BE2C (cell line): ENCODE measurements around the gene STIP1. TPM values are rescaled to one million over a fixed set of nuclear protein-coding genes. Genes with fewer than 3 reads are reported as not detected.

Experiments used
- DNase-seq: peaks from one replicate; pipeline ENCODE4 v3.0.0-alpha.2; 2020
- H3K27me3 ChIP-seq: fragments of 250-450 bp; sonication (Bioruptor Pico); 2 replicates; pipeline ENCODE4 v1.5.1; 2020; ENCODE audit warnings: mild to moderate bottlenecking
- H3K36me3 ChIP-seq: fragments of 250-450 bp; sonication (Bioruptor Pico); 2 replicates; pipeline ENCODE4 v1.5.1; 2020; ENCODE audit warnings: mild to moderate bottlenecking
- H3K4me1 ChIP-seq: fragments of 250-450 bp; sonication (Bioruptor Pico); 2 replicates; pipeline ENCODE4 v1.5.1; 2020
- H3K4me3 ChIP-seq: 2 replicates; pipeline ENCODE4 v1.5.1; 2011; ENCODE audit warnings: low read depth, low read length
- H3K9me3 ChIP-seq: fragments of 250-450 bp; sonication (Bioruptor Pico); 2 replicates; pipeline ENCODE4 v1.5.1; 2020
- CTCF ChIP-seq: IDR thresholded peaks from 2 replicates; pipeline ENCODE4 v1.5.1; 2012; ENCODE audit warnings: mild to moderate bottlenecking, low read depth, low read length
- polyA plus RNA-seq: library from polyadenylated mRNA; unstranded; fragments of >200 nt; gene quantifications from one replicate; pipeline ENCODE4 v1.2.1, GENCODE V29; 2012; ENCODE audit warnings: low read depth, missing spikeins; ENCODE audit not compliant: insufficient read length, insufficient read depth

The STIP1 gene
- 313 TPM for polyA plus RNA-seq

GRCh38 chr11:64185693-64186491 is at the start of gene STIP1:
Gene STIP1 (plus strand): TSS chr11:64186171. CDS start chr11:64186262, 91 bp downstream.
- peak; percentile 93 for DNase-seq
- 0 out of 2 replicates have a peak, but pooled peaks have one; percentile 14 for TF ChIP-seq CTCF
- no peaks in the 10 kb centered on the region; the same call in 1 of the 2 replicates for H3K4me1 ChIP-seq

GRCh38 chr11:64136765-64137441 is 49.1 kb upstream of the STIP1 start:
- TF ChIP-seq CTCF, result no peak

More at GRCh38 chr11:64185693-64186491, at the start of gene STIP1:
- Histone ChIP-seq H3K4me3 (peak within 1 kb of the TSS; percentile 65), H3K9me3 (no peaks in the 10 kb centered on the region), H3K36me3 (peaks cover 11% of the 10 kb centered on the region), H3K27me3 (no peaks in the 10 kb centered on the region)

GRCh38 chr11:64138398-64138797 is 47.6 kb upstream of the STIP1 start:
- Histone ChIP-seq H3K4me1 (no peaks in the 10 kb centered on the region; the same call in 1 of the 2 replicates), H3K4me3 (no peak overlapping the region), H3K9me3 (no peaks in the 10 kb centered on the region), H3K36me3 (no peaks in the 10 kb centered on the region), H3K27me3 (no peaks in the 10 kb centered on the region)
- no peak for DNase-seq
- no peak for TF ChIP-seq CTCF

More at GRCh38 chr11:64136765-64137441, 49.1 kb upstream of the STIP1 start:
- Histone ChIP-seq H3K36me3 (no peaks in the 10 kb centered on the region), H3K27me3 (no peaks in the 10 kb centered on the region), H3K9me3 (no peaks in the 10 kb centered on the region), H3K4me1 (peaks cover 9% of the 10 kb centered on the region), H3K4me3 (no peak overlapping the region)
- no peak for DNase-seq

- H3K27me3 ChIP-seq, result no peaks in the 10 kb centered on the region
- H3K4me3 ChIP-seq, result no peak overlapping the region
- no peaks in the 10 kb centered on the region for H3K36me3 ChIP-seq
- no peak for DNase-seq
- TF ChIP-seq CTCF, result no peak
- no peaks in the 10 kb centered on the region for H3K9me3 ChIP-seq
- H3K4me1 ChIP-seq, result no peaks in the 10 kb centered on the region
Measured at GRCh38 chr11:64139049-64139448, 46.9 kb upstream of the STIP1 start.

GRCh38 chr11:64140082-64140481 is 45.9 kb upstream of the STIP1 start:
- H3K27me3 ChIP-seq, result no peaks in the 10 kb centered on the region
- no peak for DNase-seq
- no peaks in the 10 kb centered on the region for H3K36me3 ChIP-seq
- no peaks in the 10 kb centered on the region for H3K9me3 ChIP-seq
- no peaks in the 10 kb centered on the region; the same call in 1 of the 2 replicates for H3K4me1 ChIP-seq
- H3K4me3 ChIP-seq, result no peak overlapping the region
- TF ChIP-seq CTCF, result no peak
